ENCODE measurements around the gene FAM110D.

The FAM110D gene

DNA sequence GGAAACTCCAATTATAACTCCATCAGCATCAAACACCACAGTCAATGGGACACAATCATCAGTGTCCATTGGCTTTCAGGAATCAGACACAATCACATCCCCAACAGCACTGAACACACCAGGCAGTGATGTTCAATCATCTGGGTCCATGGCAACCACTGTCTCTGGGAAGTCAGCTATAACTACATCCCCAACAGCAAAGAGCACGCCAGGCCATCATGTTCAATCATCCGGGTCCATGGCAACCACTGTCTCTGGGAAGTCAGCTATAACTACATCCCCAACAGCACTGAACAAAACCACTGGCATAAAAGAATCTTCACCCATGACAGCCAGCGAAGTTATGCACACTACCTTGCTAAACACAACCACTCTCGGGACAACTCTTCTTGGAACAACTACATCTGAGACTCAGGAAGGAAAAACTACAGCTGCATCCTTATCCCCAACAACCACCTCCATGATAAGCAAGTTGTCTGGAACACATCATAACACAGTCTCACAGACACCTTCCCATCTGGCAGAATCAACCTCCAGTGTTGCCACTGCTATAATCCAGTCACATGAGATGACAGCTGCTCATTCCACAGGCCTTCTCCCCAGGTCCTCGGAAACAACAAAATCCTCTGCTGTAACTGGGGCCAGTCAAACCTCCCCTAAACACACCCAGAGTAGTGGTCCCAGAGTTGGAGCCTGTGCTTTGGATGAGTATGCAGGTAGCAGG is 51.4 kb downstream of the FAM110D start:
- no peak for TF ChIP-seq CTCF (conservative IDR thresholded peaks at IDR 0.05; ENCODE audit: low read length)
- H3K9me2 ChIP-seq (replicated peaks; ENCODE audit: low read depth, low read length) = no peaks in the 10 kb centered on the region
- no peaks in the 10 kb centered on the region for H3F3A ChIP-seq (ENCODE audit: low read depth)
- no peaks in the 10 kb centered on the region for H3K27me3 ChIP-seq (ENCODE audit: insufficient read depth, low read length, poor library complexity, severe bottlenecking)
- no peaks in the 10 kb centered on the region for H4K20me1 ChIP-seq (ENCODE audit: insufficient read depth, low read length, poor library complexity, severe bottlenecking)
- no peaks in the 10 kb centered on the region for H3K9me3 ChIP-seq (ENCODE audit: insufficient read depth, low read depth, low read length)
- no peak overlapping the region for H2AFZ ChIP-seq (ENCODE audit: low read length)
- no peak overlapping the region for H3K4me2 ChIP-seq (ENCODE audit: low read depth, low read length, poor library complexity, severe bottlenecking)
- H3K4me1 ChIP-seq (ENCODE audit: insufficient read depth, low read length, poor library complexity, severe bottlenecking) = no peaks in the 10 kb centered on the region
- no peaks in the 10 kb centered on the region for H3K79me2 ChIP-seq (ENCODE audit: insufficient read depth, low read length)
- H3K4me3 ChIP-seq (ENCODE audit: low read length, poor library complexity, severe bottlenecking) = no peak overlapping the region
- H3K36me3 ChIP-seq (ENCODE audit: insufficient read depth, low read length) = no peaks in the 10 kb centered on the region
- H3K9ac ChIP-seq (ENCODE audit: low read depth, low read length, poor library complexity, severe bottlenecking) = no peak overlapping the region

DNA sequence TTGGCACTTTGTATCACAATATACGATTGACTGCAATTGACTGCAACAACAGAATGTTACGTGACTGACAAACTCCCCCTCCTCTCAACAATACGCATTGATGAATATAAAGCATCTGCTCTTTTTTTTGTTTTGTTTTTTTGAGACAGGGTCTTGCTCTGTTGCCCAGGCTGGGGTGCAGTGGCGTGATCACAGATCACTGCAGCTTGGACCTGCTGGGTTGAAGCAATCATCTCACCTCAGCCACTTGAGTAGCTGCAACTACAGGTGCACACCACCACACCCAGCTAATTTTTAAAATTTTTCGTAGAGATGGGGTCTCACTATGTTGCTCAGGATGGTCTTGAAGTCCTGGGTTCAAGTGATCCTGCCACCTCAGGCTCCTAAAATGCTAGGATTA is 53.8 kb downstream of the FAM110D start:
- Histone ChIP-seq H3F3A (ENCODE audit: low read depth) (no peaks in the 10 kb centered on the region), H3K4me1 (ENCODE audit: insufficient read depth, low read length, poor library complexity, severe bottlenecking) (no peaks in the 10 kb centered on the region), H3K79me2 (ENCODE audit: insufficient read depth, low read length) (no peaks in the 10 kb centered on the region), H4K20me1 (ENCODE audit: insufficient read depth, low read length, poor library complexity, severe bottlenecking) (no peaks in the 10 kb centered on the region), H3K9ac (ENCODE audit: low read depth, low read length, poor library complexity, severe bottlenecking) (no peak overlapping the region), H2AFZ (ENCODE audit: low read length) (0 out of 2 replicates have a peak overlapping the region, but pooled peaks have one; percentile 52), H3K9me2 (replicated peaks; ENCODE audit: low read depth, low read length) (no peaks in the 10 kb centered on the region), H3K4me2 (ENCODE audit: low read depth, low read length, poor library complexity, severe bottlenecking) (no peak overlapping the region), H3K36me3 (ENCODE audit: insufficient read depth, low read length) (no peaks in the 10 kb centered on the region), H3K27me3 (ENCODE audit: insufficient read depth, low read length, poor library complexity, severe bottlenecking) (no peaks in the 10 kb centered on the region), H3K4me3 (ENCODE audit: low read length, poor library complexity, severe bottlenecking) (no peak overlapping the region), H3K9me3 (ENCODE audit: insufficient read depth, low read depth, low read length) (no peaks in the 10 kb centered on the region)
- TF ChIP-seq EZH2phosphoT487 (IDR thresholded peaks at IDR 0.05; ENCODE audit: borderline replicate concordance) (no peak), CTCF (conservative IDR thresholded peaks at IDR 0.05; ENCODE audit: low read length) (no peak)

DNA sequence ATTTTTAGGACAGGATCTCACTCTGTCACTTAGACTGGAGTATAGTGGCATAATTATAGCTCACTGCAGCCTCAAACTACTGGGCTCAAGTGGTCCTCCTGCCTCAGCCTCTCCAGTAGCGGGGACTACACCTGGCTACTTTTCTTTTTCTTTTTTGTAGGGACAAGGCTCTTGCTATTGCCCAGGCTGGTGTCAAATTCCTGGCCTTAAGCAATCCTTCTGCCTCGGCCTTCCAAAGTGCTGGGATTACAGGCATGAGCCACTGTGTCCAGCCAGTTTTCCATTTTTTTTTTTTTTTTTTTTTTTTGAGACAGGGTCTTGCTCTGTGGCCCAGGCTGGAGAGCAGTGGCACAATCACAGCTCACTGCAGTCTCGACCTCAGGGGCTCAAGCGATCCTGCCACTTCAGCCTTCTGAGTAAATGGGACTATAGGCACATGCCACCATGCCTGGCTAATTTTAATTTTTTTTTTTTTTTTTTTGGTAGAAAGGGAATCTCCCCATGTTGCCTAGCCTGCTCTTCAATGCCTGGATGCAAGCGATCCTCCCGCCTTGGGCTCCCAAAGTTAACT is 54.5 kb downstream of the FAM110D start:
- H4K20me1 ChIP-seq (ENCODE audit: insufficient read depth, low read length, poor library complexity, severe bottlenecking) = no peaks in the 10 kb centered on the region
- no peaks in the 10 kb centered on the region for H3F3A ChIP-seq (ENCODE audit: low read depth)
- no peaks in the 10 kb centered on the region for H3K9me3 ChIP-seq (ENCODE audit: insufficient read depth, low read depth, low read length)
- H3K27me3 ChIP-seq (ENCODE audit: insufficient read depth, low read length, poor library complexity, severe bottlenecking) = no peaks in the 10 kb centered on the region
- TF ChIP-seq EZH2phosphoT487 (IDR thresholded peaks at IDR 0.05; ENCODE audit: borderline replicate concordance) (no peak), CTCF (conservative IDR thresholded peaks at IDR 0.05; ENCODE audit: low read length) (no peak)
- H3K4me3 ChIP-seq (ENCODE audit: low read length, poor library complexity, severe bottlenecking) = no peak overlapping the region
- no peaks in the 10 kb centered on the region for H3K4me1 ChIP-seq (ENCODE audit: insufficient read depth, low read length, poor library complexity, severe bottlenecking)
- H3K79me2 ChIP-seq (ENCODE audit: insufficient read depth, low read length) = no peaks in the 10 kb centered on the region
- H3K9me2 ChIP-seq (replicated peaks; ENCODE audit: low read depth, low read length) = no peaks in the 10 kb centered on the region
- no peaks in the 10 kb centered on the region for H3K36me3 ChIP-seq (ENCODE audit: insufficient read depth, low read length)
- H3K4me2 ChIP-seq (ENCODE audit: low read depth, low read length, poor library complexity, severe bottlenecking) = no peak overlapping the region
- no peak overlapping the region for H2AFZ ChIP-seq (ENCODE audit: low read length)
- no peak overlapping the region for H3K9ac ChIP-seq (ENCODE audit: low read depth, low read length, poor library complexity, severe bottlenecking)

All from Loucy (cell line).